Psoas muscle (tissue), 8 donors: ENCODE measurements around the gene LSP1. TPM values are rescaled to one million over a fixed set of nuclear protein-coding genes. Genes with fewer than 3 reads are reported as not detected.

Experiments used
- ATAC-seq, 4 donors: fragments of 200-7000 bp; cut with Tn5 transposase; one replicate each; pipeline ENCODE4 v1.9.1; 2020; ENCODE audit warnings: moderate library complexity in 3 of 4, mild to moderate bottlenecking in 2 of 4
- DNase-seq, 2 donors: peaks; one replicate each; pipeline ENCODE4 v3.0.0-alpha.2; 2020
- H3K27ac ChIP-seq: fragments of 200-600 bp; one replicate; pipeline ENCODE4 v1.8.0; 2022
- H3K27me3 ChIP-seq, 3 donors: fragments of 200-600 bp in 1 of 3; one replicate each; pipeline versions ENCODE4 v1.6.1 to v1.8.0; 2013 to 2022; ENCODE audit warnings: low read length in 2 of 3, mild to moderate bottlenecking in 2 of 3, moderate library complexity in 1 of 3; ENCODE audit not compliant: insufficient read depth in 3 of 3
- H3K36me3 ChIP-seq, 2 donors: fragments of 200-600 bp in 1 of 2; one replicate each; pipeline versions ENCODE4 v1.6.1 to v1.8.0; 2013 to 2022; ENCODE audit warnings: low read depth in 1 of 2, mild to moderate bottlenecking in 1 of 2, moderate library complexity in 1 of 2; ENCODE audit not compliant: insufficient read depth in 1 of 2
- H3K4me1 ChIP-seq: fragments of 200-600 bp; one replicate; pipeline ENCODE4 v1.8.0; 2022
- H3K4me3 ChIP-seq: fragments of 200-600 bp; one replicate; pipeline ENCODE4 v1.8.0; 2022; ENCODE audit warnings: mild to moderate bottlenecking
- H3K9me3 ChIP-seq: fragments of 200-600 bp; one replicate; pipeline ENCODE4 v1.8.0; 2022
- CTCF ChIP-seq: fragments of 200-600 bp; IDR thresholded peaks from one replicate; pipeline ENCODE4 v1.8.0; 2022; ENCODE audit warnings: antibody characterized with exemption
- WGBS, 3 donors: extraction: QIAGEN DNeasy Blood & Tissue Kit; methylation state at CpG; one replicate each; pipeline versions ENCODE4 v1.1.6 to v1.1.7; 2013; 5-methylcytosine and 5-hydroxymethylcytosine counted together
- intact Hi-C, 2 donors: fragments of 100-400 bp; cut with DNase I; formaldehyde crosslinking; loops; one replicate each; pipeline versions ENCODE4 v1.11.0 to v1.14.2; 2022
- polyA plus RNA-seq, 3 donors: library from polyadenylated mRNA; stranded (reverse); fragments of 200-250 nt; gene quantifications; one replicate each; pipeline ENCODE4 v1.2.3, GENCODE V29; 2013
- total RNA-seq, 4 donors: library from RNA; stranded (reverse); fragmentation: NEBNext Ultra II Directional in 2 of 4; extraction: Animal tissue kit (Norgen Biotek cat#: 25700) in 2 of 4; gene quantifications; one replicate each; pipeline versions ENCODE4 v1.2.1 to v1.2.4, GENCODE V29; 2021 to 2023
- donor health status: healthy with polysubstance abuse.
- donor health status: DM: no; HTN: no; CAD: no; lungs with moderate emphysema.
- donor health status: Bipolar disorder and iron deficiency.
- donor health status: healthy.
- donor health status: DM: yes; HTN: yes; CAD: no.
- donor health status: DM: no; HTN: no; CAD: no.
- donor health status: DM: no; HTN: no; CAD: no.
- donor health status: DM: yes; HTN: yes; CAD: no.

Gene LSP1
- total and polyA plus RNA-seq, 7 donors = 7.5 to 27.1 (median 14.4) TPM

- peak; percentile 62 for TF ChIP-seq CTCF
- WGBS, 3 donors = 5 to 7% (median 5%) methylated on average over 20 to 26 of the region's 26 CpGs
- intact Hi-C loops = no loop called here
- Histone ChIP-seq H3K4me1 (peaks cover 15% of the 10 kb centered on the region), H3K4me3 (peak overlapping the region; percentile 30), H3K9me3 (no peaks in the 10 kb centered on the region), H3K36me3 (no peaks in the 10 kb centered on the region), H3K27ac (peak overlapping the region; percentile 68), H3K27me3 (peaks cover 0 to 20% (median 16%) of the 10 kb centered on the region in 3 donors)
- ATAC-seq = peak; percentile 59 to 74 (median 71)
- peak; percentile 78 to 89 for DNase-seq
These were observed 23.6 kb downstream of the LSP1 start for GRCh38 chr11:1876361-1877063.

DNA sequence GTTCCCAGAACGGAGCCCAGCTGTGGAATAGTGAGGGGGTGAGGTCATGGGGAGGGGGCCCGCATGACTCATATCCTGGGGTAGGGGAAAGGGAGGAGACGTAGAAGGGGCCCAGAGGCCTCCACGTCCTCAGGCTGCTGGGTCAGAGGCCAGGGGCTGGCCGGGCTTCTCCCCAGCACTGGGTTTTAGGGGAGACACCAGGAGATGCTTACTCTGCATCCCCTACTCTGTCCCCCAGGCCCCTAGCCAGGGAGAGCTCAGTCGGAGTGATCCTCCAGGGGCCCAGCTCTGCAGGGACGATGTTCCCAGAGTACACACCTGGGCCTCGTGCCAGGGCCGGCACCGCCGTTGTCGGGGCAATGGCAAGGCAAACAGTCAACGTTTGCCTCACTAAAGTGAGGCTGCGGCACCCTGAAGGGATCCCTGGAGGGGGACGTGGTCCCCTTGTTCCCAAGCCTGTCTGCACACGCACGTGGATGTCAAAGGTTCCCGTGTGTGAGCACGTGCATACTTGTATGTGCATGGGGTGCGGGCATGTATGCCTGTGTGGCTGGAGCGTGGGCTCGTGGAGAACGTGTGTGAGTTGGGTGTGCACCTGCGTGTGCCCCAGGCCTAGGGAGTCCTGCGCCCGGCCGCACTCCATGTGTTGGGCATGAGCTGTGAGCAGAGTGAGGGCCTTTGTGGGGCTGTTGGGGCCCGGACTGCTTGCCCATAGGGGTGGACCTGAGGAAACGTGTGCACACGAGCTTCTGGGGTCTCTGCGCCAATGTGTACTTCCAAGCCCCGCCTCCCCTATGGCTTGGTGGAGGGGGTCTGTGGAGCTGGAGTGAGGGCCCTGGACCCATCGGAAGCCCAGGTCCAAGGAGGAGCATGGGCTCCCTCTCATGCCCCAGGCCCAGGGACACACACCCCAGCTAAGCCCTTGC is 24.6 kb downstream of the LSP1 start:
- 31 to 47% (median 35%) methylated on average over 32 to 33 of the region's 33 CpGs for WGBS, 3 donors
- Histone ChIP-seq H3K36me3 (no peaks in the 10 kb centered on the region), H3K4me3 (no peak overlapping the region), H3K4me1 (peaks cover 25% of the 10 kb centered on the region), H3K9me3 (no peaks in the 10 kb centered on the region), H3K27ac (peak overlapping the region; percentile 68), H3K27me3 (peaks cover 0 to 19% (median 10%) of the 10 kb centered on the region in 3 donors)
- TF ChIP-seq CTCF = no peak
- intact Hi-C loops = no loop called here
- DNase-seq = peak; percentile 62 to 80
- ATAC-seq = no peak

DNA sequence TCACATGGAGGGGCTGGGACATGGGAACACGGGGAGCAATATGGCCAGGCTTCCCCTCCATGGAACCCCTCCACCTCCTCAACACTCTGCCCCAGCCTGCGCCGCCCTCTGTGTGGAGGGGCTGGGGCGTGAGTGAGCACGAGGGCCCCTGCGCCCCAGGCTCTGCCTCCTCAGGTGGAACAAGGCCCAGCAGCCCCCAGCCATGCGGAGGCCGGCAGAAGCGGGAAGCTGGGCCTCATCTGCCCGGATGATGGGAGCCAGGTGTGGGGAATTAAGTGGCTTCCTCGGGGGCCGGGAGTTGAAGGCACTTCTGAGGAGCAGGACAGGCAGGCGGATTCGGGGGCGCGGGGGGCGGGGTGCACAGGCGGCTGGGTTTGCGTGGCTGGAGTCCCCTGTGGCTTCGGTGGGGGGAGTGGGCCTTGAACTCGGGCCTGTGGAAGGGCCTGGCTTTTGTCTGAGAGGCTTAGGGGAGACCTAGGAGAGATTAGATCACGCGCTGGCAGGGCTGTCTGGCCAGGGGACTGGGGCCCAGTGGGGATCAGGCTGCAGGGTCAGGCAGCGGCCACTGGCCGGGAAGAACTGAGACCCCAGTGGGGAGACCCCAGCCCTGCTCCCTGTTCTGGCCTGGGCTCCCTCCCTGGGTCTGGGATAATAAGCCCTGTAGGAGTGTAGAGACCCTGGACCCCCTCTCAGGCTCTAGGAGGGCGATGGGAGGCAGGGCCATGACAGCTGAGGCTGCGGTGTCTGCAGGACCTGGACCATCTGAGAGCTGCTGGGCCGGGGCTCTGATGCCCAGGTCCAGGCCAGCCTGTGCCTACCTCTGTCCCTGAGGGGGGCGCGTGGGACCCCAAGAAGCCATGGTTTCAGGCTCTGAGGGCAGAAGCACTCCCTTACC is 25.5 kb downstream of the LSP1 start:
- ATAC-seq = no peak

More for the DNA sequence above, 25.5 kb downstream of the LSP1 start:
- WGBS, 3 donors = 68 to 75% (median 70%) methylated on average over 27 to 30 of the region's 30 CpGs
- Histone ChIP-seq H3K27ac (peak overlapping the region; percentile 68), H3K9me3 (no peaks in the 10 kb centered on the region), H3K4me1 (peaks cover 32% of the 10 kb centered on the region), H3K4me3 (no peak overlapping the region), H3K36me3 (no peaks in the 10 kb centered on the region), H3K27me3 (peaks cover 0 to 12% (median 7%) of the 10 kb centered on the region in 3 donors)
- no peak for TF ChIP-seq CTCF
- intact Hi-C loops = no loop called here
- DNase-seq = peak; percentile 54 to 66
